OCI-M1 (cell line): ENCODE results near the gene PCED1A.
A peak's percentile ranks its signal among the peaks of the same experiment; 100 is the strongest.

Source experiments
- DNase-seq: peaks from one replicate; lab custom pipeline; 2025; lab: John Stamatoyannopoulos, UW

Gene PCED1A

GRCh38 chr20:2840138-2840966, at the start of gene PCED1A, which contains the start of gene VPS16:
TSS of gene PCED1A (minus strand) at chr20:2840655. CDS start at chr20:2839912, 743 bp downstream.
TSS of gene VPS16 (plus strand) at chr20:2840745. CDS start at chr20:2840775, 30 bp downstream.
- peak; percentile 94 for DNase-seq

GRCh38 chr20:2889797-2890196, 49.3 kb upstream of the PCED1A start:
- DNase-seq = no peak

GRCh38 chr20:2889209-2889608, 48.8 kb upstream of the PCED1A start:
- no peak for DNase-seq

GRCh38 chr20:2888224-2888955, 47.9 kb upstream of the PCED1A start:
- DNase-seq = no peak

- DNase-seq = no peak
These were observed 47.3 kb upstream of the PCED1A start for GRCh38 chr20:2887715-2888114.

GRCh38 chr20:2883726-2884637, 43.5 kb upstream of the PCED1A start:
- DNase-seq = no peak

GRCh38 chr20:2880650-2881049, 40.2 kb upstream of the PCED1A start:
- DNase-seq = no peak

- no peak for DNase-seq
These were observed 38.7 kb upstream of the PCED1A start for GRCh38 chr20:2879146-2879545.

- no peak for DNase-seq
These were observed 38.1 kb upstream of the PCED1A start for GRCh38 chr20:2878515-2878914.

GRCh38 chr20:2875690-2876203, 35.3 kb upstream of the PCED1A start:
- no peak for DNase-seq

GRCh38 chr20:2874456-2874855, 34.0 kb upstream of the PCED1A start:
- peak; percentile 53 for DNase-seq

- DNase-seq = no peak
These were observed 33.2 kb upstream of the PCED1A start for GRCh38 chr20:2873747-2874041.

- peak; percentile 97 for DNase-seq
These were observed 32.7 kb upstream of the PCED1A start, which contains the start of gene PTPRA for GRCh38 chr20:2873010-2873746. TSS of gene PTPRA (plus strand) at chr20:2873481. CDS start at chr20:2964278, 90,797 bp downstream.

GRCh38 chr20:2872459-2873009, 32.1 kb upstream of the PCED1A start:
- DNase-seq = peak; percentile 88

GRCh38 chr20:2871661-2872458, 31.4 kb upstream of the PCED1A start:
- peak; percentile 42 for DNase-seq

- DNase-seq = peak; percentile 42
These were observed 30.6 kb upstream of the PCED1A start for GRCh38 chr20:2871111-2871465.

GRCh38 chr20:2869381-2869780, 28.9 kb upstream of the PCED1A start:
- DNase-seq = no peak

GRCh38 chr20:2867081-2867864, 26.8 kb upstream of the PCED1A start:
- no peak for DNase-seq

GRCh38 chr20:2866236-2866635, 25.8 kb upstream of the PCED1A start:
- DNase-seq = no peak
